KBM-7 (cell line): ENCODE measurements around the gene PECR.
A peak's percentile ranks its signal among the peaks of the same experiment; 100 is the strongest.

ENCODE experiments used
- DNase-seq: peaks from one replicate; pipeline ENCODE4 v3.0.0-alpha.2; 2015
- in situ Hi-C: fragments of 300-500 bp; cut with MboI; formaldehyde crosslinking; loops from 2 replicates; pipeline ENCODE4 v1.14.3; 2020; ENCODE audit warnings: low sequenced_read_pairs, low pct_unique_long_range_greater_than_20kb, mixed read lengths

The PECR gene

GRCh38 chr2:216075510-216076485, 5.8 kb downstream of the PECR start:
- DNase-seq = no peak
- in situ Hi-C loops = no loop called here

GRCh38 chr2:216074794-216075193, 6.8 kb downstream of the PECR start:
- no peak for DNase-seq

GRCh38 chr2:216074380-216074779, 7.2 kb downstream of the PECR start:
- no peak for DNase-seq
- in situ Hi-C loops = no loop called here

More at GRCh38 chr2:216074794-216075193, 6.8 kb downstream of the PECR start:
- in situ Hi-C loops = no loop called here

- DNase-seq = no peak
- in situ Hi-C loops = no loop called here
Observed at GRCh38 chr2:216073773-216074172, 7.8 kb downstream of the PECR start.

- in situ Hi-C loops = no loop called here
- no peak for DNase-seq
Observed at GRCh38 chr2:216072473-216072872, 9.1 kb downstream of the PECR start.

GRCh38 chr2:216071111-216071851, 10.3 kb downstream of the PECR start:
- in situ Hi-C loops = no loop called here
- DNase-seq = no peak

- no peak for DNase-seq
- in situ Hi-C loops = no loop called here
Observed at GRCh38 chr2:216070195-216070594, 11.4 kb downstream of the PECR start.

- in situ Hi-C loops = no loop called here
- DNase-seq = no peak
Observed at GRCh38 chr2:216069028-216069427, 12.6 kb downstream of the PECR start.

- in situ Hi-C loops = no loop called here
- no peak for DNase-seq
Observed at GRCh38 chr2:216066230-216066629, 15.4 kb downstream of the PECR start.

GRCh38 chr2:216064665-216065064, 16.9 kb downstream of the PECR start:
- no peak for DNase-seq
- in situ Hi-C loops = no loop called here

GRCh38 chr2:216064014-216064630, 17.5 kb downstream of the PECR start:
- DNase-seq = peak; percentile 9
- in situ Hi-C loops = no loop called here

GRCh38 chr2:216059233-216059834, 22.3 kb downstream of the PECR start:
- in situ Hi-C loops = no loop called here
- DNase-seq = no peak

- DNase-seq = peak; percentile 46
- in situ Hi-C loops = no loop called here
Observed at GRCh38 chr2:216057688-216058193, 23.9 kb downstream of the PECR start.

- in situ Hi-C loops = no loop called here
- no peak for DNase-seq
Observed at GRCh38 chr2:216056739-216057138, 24.9 kb downstream of the PECR start.

- DNase-seq = no peak
- in situ Hi-C loops = no loop called here
Observed at GRCh38 chr2:216055680-216056079, 25.9 kb downstream of the PECR start.

- in situ Hi-C loops = no loop called here
- DNase-seq = no peak
Observed at GRCh38 chr2:216052420-216052819, 29.2 kb downstream of the PECR start.

GRCh38 chr2:216051350-216051749, 30.3 kb downstream of the PECR start:
- DNase-seq = no peak
- in situ Hi-C loops = no loop called here

- in situ Hi-C loops = no loop called here
- no peak for DNase-seq
Observed at GRCh38 chr2:216049452-216049851, 32.2 kb downstream of the PECR start.

GRCh38 chr2:216047397-216047796, 34.2 kb downstream of the PECR start:
- no peak for DNase-seq
- in situ Hi-C loops = no loop called here
